HCT116 (cell line): Measurements from ENCODE around the gene OSBPL5. TPM values are rescaled to one million over a fixed set of nuclear protein-coding genes. Genes with fewer than 3 reads are reported as not detected.

Experiments
- ATAC-seq: fragments of 200-7000 bp; cut with Tn5 transposase; 2 replicates; pipeline ENCODE4 v1.9.1; 2020; ENCODE audit warnings: mild to moderate bottlenecking, moderate library complexity
- BruUV-seq: library from RNA; stranded (reverse); fragments of 400-500 nt; replicated peaks from 2 replicates; lab custom pipeline; 2021; lab: Mats Ljungman, UMichigan
- CTCF ChIA-PET: fragments of 300-600 bp; sonication (Branson Sonifier 250); formaldehyde crosslinking; loops from one replicate; lab custom pipeline; 2021; ENCODE audit warnings: antibody characterized with exemption; lab: Charles Lee
- POLR2A ChIA-PET: fragments of 300-600, 350-600 bp; sonication (Branson Sonifier 250); formaldehyde crosslinking; loops from one replicate; lab custom pipeline; 2021; ENCODE audit warnings: antibody characterized with exemption; lab: Charles Lee
- RAD21 ChIA-PET, 2 experiments: fragments of 300-600 bp; sonication (Branson Sonifier 250); formaldehyde crosslinking; loops; one replicate each; lab custom pipeline; 2023; ENCODE audit warnings: low total read pairs in 2 of 2; ENCODE audit not compliant: uncharacterized antibody in 2 of 2, unreplicated experiment in 2 of 2, low non-redundant PET in 1 of 2; lab: Charles Lee
- DNase-seq: peaks from one replicate; pipeline ENCODE4 v3.0.0-alpha.2; 2010; ENCODE audit warnings: low read depth, low spot score
- H2AFZ ChIP-seq: fragments of 200-600 bp; shearing (Covaris generic), sonication (generic); 2 replicates; pipeline ENCODE4 v1.6.1; 2017; ENCODE audit warnings: low read depth, mixed run types, mixed read lengths, antibody characterized with exemption, low read length; ENCODE audit not compliant: poor library complexity, severe bottlenecking
- H3K27ac ChIP-seq: 2 replicates; pipeline ENCODE4 v1.5.1; 2012; ENCODE audit warnings: low read depth, low read length
- H3K27me3 ChIP-seq: fragments of 200-600 bp; sonication (generic); 2 replicates; pipeline ENCODE4 v1.6.1; 2016; ENCODE audit warnings: mixed run types, low read length, mixed read lengths; ENCODE audit not compliant: insufficient read depth
- H3K36me3 ChIP-seq, 2 experiments: fragments of 200-500 bp in 1 of 2; fragments of 200-600 bp in 1 of 2; sonication (Bioruptor generic) in 1 of 2; sonication (generic) in 1 of 2; 2 replicates each; pipeline versions ENCODE4 v1.5.1 to v1.6.1; 2014 to 2016; ENCODE audit warnings: low read length in 2 of 2, inconsistent platforms in 1 of 2, mixed read lengths in 1 of 2, mixed run types in 1 of 2; ENCODE audit not compliant: insufficient read depth in 2 of 2, control insufficient read depth in 1 of 2
- H3K4me1 ChIP-seq, 2 experiments: fragments of 200-600 bp in 1 of 2; sonication (generic) in 1 of 2; 2 replicates each; pipeline versions ENCODE4 v1.5.1 to v1.6.1; 2012 to 2017; ENCODE audit warnings: low read length in 2 of 2, inconsistent platforms in 1 of 2, mild to moderate bottlenecking in 1 of 2, mixed read lengths in 1 of 2, mixed run types in 1 of 2, moderate library complexity in 1 of 2; ENCODE audit not compliant: insufficient read depth in 2 of 2, control insufficient read depth in 1 of 2
- H3K4me2 ChIP-seq: fragments of 200-600 bp; sonication (generic); 2 replicates; pipeline ENCODE4 v1.6.1; 2017; ENCODE audit warnings: mixed run types, low read length, mixed read lengths
- H3K4me3 ChIP-seq, 2 experiments: fragments of 200-600 bp in 1 of 2; sonication (generic) in 1 of 2; replicated peaks in 1 of 2; 2 replicates each; pipeline ENCODE4 v1.5.1; 2011 to 2016; ENCODE audit warnings: low read length in 2 of 2, control low read depth in 1 of 2, low read depth in 1 of 2, mild to moderate bottlenecking in 1 of 2, mixed read lengths in 1 of 2, mixed run types in 1 of 2
- H3K79me2 ChIP-seq: fragments of 200-600 bp; sonication (generic); 2 replicates; pipeline ENCODE4 v1.6.1; 2017; ENCODE audit warnings: mild to moderate bottlenecking, mixed run types, low read length, moderate library complexity, mixed read lengths; ENCODE audit not compliant: insufficient read depth
- H3K9ac ChIP-seq: fragments of 200-600 bp; sonication (generic); 2 replicates; pipeline ENCODE4 v1.6.1; 2016; ENCODE audit warnings: low read length, mixed read lengths
- H3K9me2 ChIP-seq: fragments of 200-600 bp; sonication (generic), shearing (Covaris generic); 2 replicates; pipeline ENCODE4 v1.6.1; 2017; ENCODE audit warnings: mixed run types, mild to moderate bottlenecking, moderate library complexity; ENCODE audit not compliant: insufficient read depth
- H3K9me3 ChIP-seq, 2 experiments: fragments of 200-500 bp in 1 of 2; fragments of 200-600 bp in 1 of 2; sonication (Bioruptor generic) in 1 of 2; sonication (generic) in 1 of 2; 2 replicates each; pipeline ENCODE4 v1.6.1; 2014 to 2017; ENCODE audit warnings: low read length in 2 of 2, mixed read lengths in 2 of 2, inconsistent platforms in 1 of 2, low read depth in 1 of 2, mild to moderate bottlenecking in 1 of 2, mixed run types in 1 of 2, moderate library complexity in 1 of 2; ENCODE audit not compliant: control insufficient read depth in 1 of 2, insufficient read depth in 1 of 2
- H4K20me1 ChIP-seq: fragments of 200-600 bp; sonication (generic), shearing (Covaris generic); 2 replicates; pipeline ENCODE4 v1.6.1; 2017; ENCODE audit warnings: mixed run types, mild to moderate bottlenecking, moderate library complexity; ENCODE audit not compliant: insufficient read depth
- ATF3 ChIP-seq: IDR thresholded peaks from 2 replicates; pipeline ENCODE4 v1.6.1; 2012
- CBX3 ChIP-seq: IDR thresholded peaks from 2 replicates; pipeline ENCODE4 v1.6.1; 2012; ENCODE audit warnings: low read depth
- CEBPB ChIP-seq: IDR thresholded peaks from 2 replicates; pipeline ENCODE4 v1.6.1; 2012; ENCODE audit warnings: low read depth
- CTCF ChIP-seq, 3 experiments: fragments of 200-600 bp in 1 of 3; sonication (generic) in 1 of 3; IDR thresholded peaks in 2 of 3; conservative IDR thresholded peaks in 1 of 3; 2 replicates each; pipeline ENCODE4 v1.5.1; 2012 to 2017; ENCODE audit warnings: low read depth in 2 of 3, low read length in 2 of 3, antibody characterized with exemption in 1 of 3, borderline replicate concordance in 1 of 3, control low read depth in 1 of 3, mild to moderate bottlenecking in 1 of 3, mixed read lengths in 1 of 3, mixed run types in 1 of 3, moderate library complexity in 1 of 3; ENCODE audit not compliant: insufficient read depth in 1 of 3
- EGR1 ChIP-seq: IDR thresholded peaks from 2 replicates; pipeline ENCODE4 v1.6.1; 2012; ENCODE audit warnings: low read depth
- ELF1 ChIP-seq: IDR thresholded peaks from 2 replicates; pipeline ENCODE4 v1.6.1; 2012; ENCODE audit warnings: low read depth, borderline replicate concordance
- EZH2 ChIP-seq: fragments of 200-600 bp; sonication (generic); IDR thresholded peaks from 2 replicates; pipeline ENCODE4 v1.6.1; 2017; ENCODE audit warnings: antibody characterized with exemption, mixed run types
- EZH2phosphoT487 ChIP-seq: fragments of 200-600 bp; IDR thresholded peaks from 2 replicates; pipeline ENCODE4 v1.6.1; 2018; ENCODE audit warnings: antibody characterized with exemption, borderline replicate concordance
- FOSL1 ChIP-seq: IDR thresholded peaks from 2 replicates; pipeline ENCODE4 v1.6.1; 2012; ENCODE audit warnings: low read depth
- REST ChIP-seq: IDR thresholded peaks from 2 replicates; pipeline ENCODE4 v1.6.1; 2012; ENCODE audit warnings: low read depth
- SIN3A ChIP-seq: IDR thresholded peaks from 2 replicates; pipeline ENCODE4 v1.6.1; 2012; ENCODE audit warnings: low read depth
- SP1 ChIP-seq: IDR thresholded peaks from 2 replicates; pipeline ENCODE4 v1.6.1; 2012; ENCODE audit warnings: low read depth
- SRF ChIP-seq: IDR thresholded peaks from 2 replicates; pipeline ENCODE4 v1.6.1; 2012; ENCODE audit warnings: low read depth
- TCF7L2 ChIP-seq: IDR thresholded peaks from 2 replicates; pipeline ENCODE4 v1.7.0; 2011; ENCODE audit warnings: borderline replicate concordance, inconsistent platforms; ENCODE audit not compliant: insufficient read depth, insufficient read length; ENCODE audit errors: extremely low read depth
- YY1 ChIP-seq: IDR thresholded peaks from 2 replicates; pipeline ENCODE4 v1.6.1; 2011; ENCODE audit warnings: low read length, low read depth, moderate library complexity, mild to moderate bottlenecking; ENCODE audit not compliant: insufficient replicate concordance; ENCODE audit errors: extremely low read depth
- ZBTB33 ChIP-seq: IDR thresholded peaks from 2 replicates; pipeline ENCODE4 v1.6.1; 2011; ENCODE audit warnings: mild to moderate bottlenecking, low read length, moderate library complexity; ENCODE audit not compliant: insufficient replicate concordance; ENCODE audit errors: extremely low read depth
- ZFX ChIP-seq: fragments of 450-650 bp; IDR thresholded peaks from 2 replicates; pipeline ENCODE4 v1.6.1; 2017
- intact Hi-C: fragments of 100-400 bp; cut with micrococcal nuclease; formaldehyde crosslinking; loops from 2 replicates; pipeline ENCODE4 v1.10.0; 2022
- total RNA-seq: library from RNA; stranded (reverse); gene quantifications from one replicate; pipeline ENCODE4 v1.2.1, GENCODE V29; 2021; ENCODE audit not compliant: unreplicated experiment
- TF ChIP-seq, protein P1 (sequence below): IDR thresholded peaks from 2 replicates; pipeline ENCODE4 v1.6.1; 2012

OSBPL5 gene
- total RNA-seq, 1 experiment from 2014 or later, result 44.2 TPM

DNA sequence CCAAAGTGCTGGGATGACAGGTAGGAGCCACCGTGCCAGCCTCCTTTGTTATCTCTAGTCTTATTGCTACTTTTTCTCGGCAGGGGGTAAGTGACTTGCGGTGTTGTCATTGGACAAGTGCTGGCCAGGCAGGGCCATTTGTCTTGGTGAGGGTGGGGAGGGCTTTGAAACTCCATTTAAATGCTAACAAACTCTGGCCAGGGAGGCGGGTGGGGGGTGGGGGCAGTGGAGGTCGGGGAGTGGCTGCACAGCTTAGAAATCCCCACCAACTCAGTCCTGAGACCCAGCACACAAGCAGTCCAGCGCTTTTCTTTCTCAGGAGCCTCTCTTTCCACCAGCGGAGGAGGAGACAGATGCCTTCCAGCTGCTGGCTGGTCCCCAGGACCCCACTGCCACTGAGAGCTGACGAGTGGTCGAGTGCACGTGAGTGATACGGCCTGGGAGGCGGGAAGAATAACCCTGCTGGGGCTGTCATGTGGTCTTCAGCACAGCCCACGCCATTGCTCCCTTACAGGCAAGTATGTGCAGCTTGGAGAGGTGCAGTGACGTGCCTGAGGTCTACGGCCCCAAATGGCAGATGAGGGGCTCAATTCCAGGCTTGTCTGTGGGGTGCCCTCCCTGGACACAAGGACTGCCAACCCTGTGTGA lies 24.2 kb upstream of the OSBPL5 start:
- Histone ChIP-seq H3K4me3 (no peak overlapping the region), H3K9me2 (no peaks in the 10 kb centered on the region), H3K4me1 (no peaks in the 10 kb centered on the region), H3K9ac (no peak overlapping the region), H3K27ac (no peak overlapping the region), H3K36me3 (no peaks in the 10 kb centered on the region), H3K4me2 (no peak overlapping the region), H4K20me1 (no peaks in the 10 kb centered on the region), H3K27me3 (no peaks in the 10 kb centered on the region), H3K79me2 (no peaks in the 10 kb centered on the region), H3K9me3 (no peaks in the 10 kb centered on the region), H2AFZ (no peak overlapping the region)
- no TSS peak for BruUV-seq
- TF ChIP-seq SP1 (no peak), EZH2phosphoT487 (no peak), FOSL1 (no peak), ZFX (no peak), ZBTB33 (no peak), SRF (no peak), CBX3 (no peak), EGR1 (no peak), CTCF (IDR thresholded peaks at IDR 0.05 in 2 of 3, conservative IDR thresholded peaks at IDR 0.05 in 1 of 3; ENCODE audit: borderline replicate concordance in 1 of 3, insufficient read depth in 1 of 3, low read depth in 2 of 3, low read length in 2 of 3) (no peak), EZH2 (no peak), SIN3A (no peak), YY1 (no peak), ATF3 (no peak), REST (no peak), ELF1 (no peak), CEBPB (no peak), TCF7L2 (no peak)
- TF ChIP-seq, protein P1, sequence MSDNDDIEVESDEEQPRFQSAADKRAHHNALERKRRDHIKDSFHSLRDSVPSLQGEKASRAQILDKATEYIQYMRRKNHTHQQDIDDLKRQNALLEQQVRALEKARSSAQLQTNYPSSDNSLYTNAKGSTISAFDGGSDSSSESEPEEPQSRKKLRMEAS, result no peak
- ChIA-PET POLR2A (no interaction called here), RAD21 (no interaction called here), CTCF (no interaction called here)
- no peak for ATAC-seq
- intact Hi-C loops, result no loop called here
- no peak for DNase-seq
